ENCODE data around the gene IL1RAPL1.
"Not testable (repeated sequence)": the region's sequence is repeated elsewhere in the genome, so short reads cannot be mapped to it uniquely, and the experiment has no call there.

Gene IL1RAPL1

DNA sequence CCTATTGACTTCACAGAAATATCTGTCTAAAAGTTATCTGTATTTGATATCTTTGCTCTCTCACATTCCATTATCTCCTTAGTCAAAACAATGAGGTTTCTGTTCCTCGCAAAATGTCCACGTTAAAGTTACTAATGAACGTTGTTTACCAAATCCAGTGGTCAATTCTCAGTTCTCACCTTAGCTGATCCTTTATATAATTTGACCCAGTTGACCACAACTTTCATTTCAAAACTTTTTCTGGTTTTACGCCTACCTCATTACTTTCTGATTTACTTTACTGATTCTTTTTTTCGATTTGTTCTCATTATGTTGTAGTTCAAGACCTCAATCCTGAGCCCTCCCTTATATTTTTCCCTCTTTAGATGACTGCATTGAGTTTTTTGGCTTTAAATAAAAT lies 186.6 kb downstream of the IL1RAPL1 start:
- DNase-seq, result no peak
- Mint-ChIP-seq H3K36me3 (ENCODE audit: low read depth) (no peaks in the 10 kb centered on the region), H3K4me3 (no peak overlapping the region), H3K27me3 (ENCODE audit: low read depth, poor library complexity) (no peaks in the 10 kb centered on the region), H3K27ac (no peak overlapping the region), H3K4me1 (no peaks in the 10 kb centered on the region), H3K9me3 (no peaks in the 10 kb centered on the region)
- TF ChIP-seq, protein P1, sequence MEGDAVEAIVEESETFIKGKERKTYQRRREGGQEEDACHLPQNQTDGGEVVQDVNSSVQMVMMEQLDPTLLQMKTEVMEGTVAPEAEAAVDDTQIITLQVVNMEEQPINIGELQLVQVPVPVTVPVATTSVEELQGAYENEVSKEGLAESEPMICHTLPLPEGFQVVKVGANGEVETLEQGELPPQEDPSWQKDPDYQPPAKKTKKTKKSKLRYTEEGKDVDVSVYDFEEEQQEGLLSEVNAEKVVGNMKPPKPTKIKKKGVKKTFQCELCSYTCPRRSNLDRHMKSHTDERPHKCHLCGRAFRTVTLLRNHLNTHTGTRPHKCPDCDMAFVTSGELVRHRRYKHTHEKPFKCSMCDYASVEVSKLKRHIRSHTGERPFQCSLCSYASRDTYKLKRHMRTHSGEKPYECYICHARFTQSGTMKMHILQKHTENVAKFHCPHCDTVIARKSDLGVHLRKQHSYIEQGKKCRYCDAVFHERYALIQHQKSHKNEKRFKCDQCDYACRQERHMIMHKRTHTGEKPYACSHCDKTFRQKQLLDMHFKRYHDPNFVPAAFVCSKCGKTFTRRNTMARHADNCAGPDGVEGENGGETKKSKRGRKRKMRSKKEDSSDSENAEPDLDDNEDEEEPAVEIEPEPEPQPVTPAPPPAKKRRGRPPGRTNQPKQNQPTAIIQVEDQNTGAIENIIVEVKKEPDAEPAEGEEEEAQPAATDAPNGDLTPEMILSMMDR (IDR thresholded peaks at IDR 0.05), result no peak

DNA sequence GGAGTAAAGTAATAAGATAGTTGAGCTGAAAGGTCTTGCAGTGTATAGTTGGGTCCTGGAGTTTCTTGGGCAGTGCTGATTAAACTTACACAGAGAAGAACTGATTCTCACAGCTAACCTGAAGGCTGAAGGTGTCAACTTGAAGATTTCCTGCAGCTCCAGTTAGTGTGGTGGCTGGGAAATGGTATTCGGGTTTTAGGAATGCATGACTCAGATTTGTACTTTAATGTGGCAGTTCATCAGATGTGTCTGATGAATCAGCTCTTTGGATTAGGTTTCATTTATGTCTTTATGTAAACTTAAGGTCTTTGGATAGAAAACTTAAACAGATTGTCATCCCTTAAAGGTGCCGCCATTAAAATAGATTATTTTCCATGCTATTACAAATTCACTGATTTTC lies 200.0 kb downstream of the IL1RAPL1 start:
- Mint-ChIP-seq H3K27ac (no peak overlapping the region), H3K27me3 (ENCODE audit: low read depth, poor library complexity) (no peaks in the 10 kb centered on the region), H3K4me3 (no peak overlapping the region), H3K36me3 (ENCODE audit: low read depth) (no peaks in the 10 kb centered on the region), H3K9me3 (no peaks in the 10 kb centered on the region), H3K4me1 (no peaks in the 10 kb centered on the region)
- TF ChIP-seq, protein P1 (IDR thresholded peaks at IDR 0.05), result no peak
- DNase-seq, result no peak

DNA sequence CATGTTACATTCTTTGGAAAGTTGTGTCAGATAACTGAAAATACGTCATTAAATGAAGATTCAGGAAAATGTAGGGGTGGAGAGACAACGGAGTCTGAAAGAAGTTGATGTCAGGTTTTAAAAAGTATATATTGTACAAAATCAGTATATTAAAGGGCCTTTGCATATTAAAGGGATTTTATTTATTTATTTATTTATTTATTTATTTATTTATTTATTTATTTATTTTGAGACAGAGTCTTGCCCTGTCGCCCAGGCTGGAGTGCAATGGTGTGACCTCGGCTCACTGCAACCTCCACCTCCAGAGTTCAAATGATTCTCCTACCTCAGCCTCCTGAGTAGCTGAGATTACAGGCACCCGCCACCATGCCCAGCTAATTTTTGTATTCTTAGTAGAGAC lies 213.4 kb downstream of the IL1RAPL1 start:
- not testable (repeated sequence) for H3K27ac Mint-ChIP-seq

DNA sequence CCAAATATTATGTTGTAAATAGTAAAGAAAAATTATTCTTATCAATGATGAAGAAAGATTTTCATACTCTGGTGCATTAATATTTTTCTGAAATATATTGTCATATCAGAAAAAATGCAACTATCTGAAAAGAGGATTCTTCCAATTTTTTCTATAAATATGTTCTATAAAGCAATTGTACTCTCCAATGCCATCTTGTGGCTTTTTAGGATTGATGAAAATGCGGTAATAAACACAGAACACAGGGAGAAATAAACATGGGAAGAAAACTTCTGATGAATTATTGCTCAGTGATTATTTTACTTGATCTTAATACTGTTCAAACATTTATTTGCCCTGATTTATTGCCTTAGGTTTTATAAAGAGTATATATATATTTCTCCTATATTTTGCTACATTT lies 215.4 kb downstream of the IL1RAPL1 start:
- H3K4me3 Mint-ChIP-seq, result no peak overlapping the region
- DNase-seq, result no peak
- H3K36me3 Mint-ChIP-seq (ENCODE audit: low read depth), result peaks cover under 1% of the 10 kb centered on the region
- TF ChIP-seq, protein P1 (IDR thresholded peaks at IDR 0.05), result no peak
- peaks cover 7% of the 10 kb centered on the region for H3K9me3 Mint-ChIP-seq
- H3K4me1 Mint-ChIP-seq, result no peaks in the 10 kb centered on the region
- no peaks in the 10 kb centered on the region for H3K27me3 Mint-ChIP-seq (ENCODE audit: low read depth, poor library complexity)
- H3K27ac Mint-ChIP-seq, result no peak overlapping the region

More for the DNA sequence above, 213.4 kb downstream of the IL1RAPL1 start:
- peaks cover 26% of the 10 kb centered on the region for H3K9me3 Mint-ChIP-seq
- H3K36me3 Mint-ChIP-seq (ENCODE audit: low read depth), result peaks cover 13% of the 10 kb centered on the region
- not testable (repeated sequence) for DNase-seq; H3K27me3 Mint-ChIP-seq (ENCODE audit: low read depth, poor library complexity); H3K4me3 Mint-ChIP-seq; H3K4me1 Mint-ChIP-seq

DNA sequence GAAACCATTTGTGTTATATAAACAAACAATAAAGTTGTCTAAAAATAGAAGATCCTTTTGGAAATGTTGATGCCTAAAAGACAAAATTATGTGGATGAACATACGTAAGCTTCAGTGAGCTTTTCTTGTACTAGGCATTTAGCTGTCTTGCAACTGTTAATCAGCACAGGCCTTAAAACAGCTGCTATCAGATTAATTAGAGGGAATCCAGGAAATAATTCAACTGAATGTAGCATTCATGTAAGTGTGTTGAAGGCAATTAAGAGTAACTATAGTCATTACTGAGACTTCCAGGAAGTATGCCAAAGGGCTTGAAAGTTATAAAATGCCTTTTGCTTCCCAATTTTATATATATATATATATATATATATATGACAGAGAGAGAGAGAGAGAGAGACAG lies 248.7 kb downstream of the IL1RAPL1 start:
- Mint-ChIP-seq H3K27me3 (ENCODE audit: low read depth, poor library complexity) (no peaks in the 10 kb centered on the region), H3K4me1 (no peaks in the 10 kb centered on the region), H3K4me3 (no peak overlapping the region), H3K9me3 (no peaks in the 10 kb centered on the region), H3K36me3 (ENCODE audit: low read depth) (no peaks in the 10 kb centered on the region), H3K27ac (no peak overlapping the region)
- TF ChIP-seq, protein P1 (IDR thresholded peaks at IDR 0.05), result no peak
- DNase-seq, result no peak

DNA sequence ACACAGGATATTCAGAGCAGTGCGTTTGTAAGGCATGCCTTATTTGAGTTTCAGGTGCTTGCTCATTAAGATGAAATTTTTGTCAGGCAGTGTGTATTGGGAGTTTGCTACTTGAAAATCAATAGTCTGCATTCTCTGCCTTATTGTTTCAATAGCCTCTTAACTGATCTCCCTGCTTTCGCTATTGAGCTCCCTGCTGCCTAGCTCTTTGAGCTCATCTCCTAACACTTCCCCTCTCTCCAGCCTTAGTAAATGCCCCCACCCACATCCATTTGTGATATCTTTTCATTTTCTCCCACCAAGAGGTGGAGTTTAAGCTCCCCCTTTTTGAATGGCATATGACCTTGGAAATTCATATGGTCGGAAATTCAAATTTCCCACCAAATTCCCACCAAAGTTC lies 256.6 kb downstream of the IL1RAPL1 start:
- TF ChIP-seq, protein P1 (IDR thresholded peaks at IDR 0.05), result no peak
- Mint-ChIP-seq H3K4me3 (no peak overlapping the region), H3K27ac (no peak overlapping the region), H3K9me3 (no peaks in the 10 kb centered on the region), H3K27me3 (ENCODE audit: low read depth, poor library complexity) (no peaks in the 10 kb centered on the region), H3K4me1 (peaks cover 5% of the 10 kb centered on the region), H3K36me3 (ENCODE audit: low read depth) (no peaks in the 10 kb centered on the region)
- no peak for DNase-seq
